Epithelial cell of esophagus (primary cell): ENCODE measurements around the gene WDR70.
A peak's percentile ranks its signal among the peaks of the same experiment; 100 is the strongest.

Experiments
- DNase-seq: peaks from one replicate; pipeline ENCODE4 v3.0.0; 2010; ENCODE audit warnings: low read depth
- H3K4me3 ChIP-seq: 2 replicates; pipeline ENCODE4 v1.5.1; 2011; ENCODE audit warnings: mild to moderate bottlenecking, low read length, control low read depth
- CTCF ChIP-seq: IDR thresholded peaks from 2 replicates; pipeline ENCODE4 v1.5.1; 2011; ENCODE audit warnings: low read depth, mild to moderate bottlenecking, low read length, control low read depth, inconsistent platforms; ENCODE audit not compliant: insufficient read depth; ENCODE audit errors: missing control alignments

Gene WDR70

GRCh38 chr5:37768371-37768770 lies 389.3 kb downstream of the WDR70 start:
- no peak for DNase-seq
- no peak overlapping the region for H3K4me3 ChIP-seq
- TF ChIP-seq CTCF, result no peak

- no peak for DNase-seq
- no peak for TF ChIP-seq CTCF
- no peak overlapping the region for H3K4me3 ChIP-seq
Measured at GRCh38 chr5:37769108-37769507, 390.0 kb downstream of the WDR70 start.

- DNase-seq, result no peak
- H3K4me3 ChIP-seq, result no peak overlapping the region
- no peak for TF ChIP-seq CTCF
Measured at GRCh38 chr5:37769840-37770239, 390.7 kb downstream of the WDR70 start.

- no peak for DNase-seq
- H3K4me3 ChIP-seq, result no peak overlapping the region
- no peak for TF ChIP-seq CTCF
Measured at GRCh38 chr5:37770786-37771185, 391.7 kb downstream of the WDR70 start.

- DNase-seq, result no peak
- TF ChIP-seq CTCF, result no peak
- no peak overlapping the region for H3K4me3 ChIP-seq
Measured at GRCh38 chr5:37771203-37771611, 392.1 kb downstream of the WDR70 start.

GRCh38 chr5:37771731-37772130 lies 392.6 kb downstream of the WDR70 start:
- TF ChIP-seq CTCF, result no peak
- no peak overlapping the region for H3K4me3 ChIP-seq
- peak; percentile 63 for DNase-seq

- H3K4me3 ChIP-seq, result no peak overlapping the region
- TF ChIP-seq CTCF, result no peak
- DNase-seq, result no peak
Measured at GRCh38 chr5:37772255-37772654, 393.1 kb downstream of the WDR70 start.
